BJ (cell line): ENCODE measurements around the gene VSIG8. TPM values are rescaled to one million over a fixed set of nuclear protein-coding genes. Genes with fewer than 3 reads are reported as not detected.

Experiments
- CTCF ChIA-PET: fragments of 350-600 bp; formaldehyde crosslinking; extraction: SDS; loops from one replicate; lab custom pipeline; 2021; ENCODE audit warnings: antibody characterized with exemption, inconsistent platforms; lab: Yijun Ruan, JAX
- POLR2A ChIA-PET: fragments of 300-600 bp; sonication (Branson Sonifier 250); formaldehyde crosslinking; extraction: SDS; loops from one replicate; lab custom pipeline; 2021; ENCODE audit warnings: antibody characterized with exemption; lab: Charles Lee
- DNase-seq: peaks from one replicate; pipeline ENCODE4 v3.0.0-alpha.2; 2011; ENCODE audit warnings: low read depth
- H3K27me3 ChIP-seq: 2 replicates; pipeline ENCODE4 v1.6.0; 2011; ENCODE audit warnings: low read length; ENCODE audit not compliant: control insufficient read depth, insufficient read depth
- H3K36me3 ChIP-seq: 2 replicates; pipeline ENCODE4 v1.5.1; 2011; ENCODE audit warnings: low read length; ENCODE audit not compliant: control insufficient read depth, insufficient read depth
- H3K4me3 ChIP-seq: 2 replicates; pipeline ENCODE4 v1.5.1; 2011; ENCODE audit warnings: low read depth, mild to moderate bottlenecking, control low read depth, low read length
- CTCF ChIP-seq: IDR thresholded peaks from 2 replicates; pipeline ENCODE4 v1.5.1; 2011; ENCODE audit warnings: low read depth, mild to moderate bottlenecking, control low read depth, inconsistent platforms, low read length, moderate library complexity; ENCODE audit not compliant: insufficient read depth
- polyA plus RNA-seq: library from polyadenylated mRNA; depleted of rRNA; stranded (reverse); fragments of >200 nt; gene quantifications from 2 replicates; pipeline ENCODE4 v1.2.3, GENCODE V29; 2011; rRNA removed
- small RNA-seq: library from RNA; depleted of rRNA; stranded (forward); fragments of <200 nt; gene quantifications from one replicate; pipeline ENCODE3, GENCODE V24; 2012; ENCODE audit warnings: low replicate concordance, low read depth; ENCODE audit not compliant: insufficient read length

VSIG8 gene
- polyA plus RNA-seq, 1 experiment = not detected

- CTCF ChIA-PET = interaction anchor here (1.0 to 18.1 kb wide), 4 partner anchors 21 to 203 kb away, joined by 3 to 590 read pairs (median 8); partner anchors contain the start of gene DUSP23
- no peaks in the 10 kb centered on the region; the same call in 1 of the 2 replicates for H3K27me3 ChIP-seq
- TF ChIP-seq CTCF = no peak
- no peaks in the 10 kb centered on the region for H3K36me3 ChIP-seq
- POLR2A ChIA-PET = no interaction called here
- DNase-seq = no peak
- H3K4me3 ChIP-seq = no peak overlapping the region
These were observed 57.5 kb downstream of the VSIG8 start for GRCh38 chr1:159804924-159805323.

Small RNA genes lying within 50 kb of the gene (small RNA-seq; reads per million reads assigned to genes)
- not detected for gene MIR4259
- 0.63 reads per million for gene RF00570

Other genes starting within 250 kb of the VSIG8 start
- not detected in 2 replicates for gene CRP, start 148.1 kb downstream of the VSIG8 start, polyA plus RNA-seq
- gene DUSP23, start 81.7 kb downstream of the VSIG8 start, polyA plus RNA-seq = 16.0 and 22.8 TPM in 2 replicates
- gene FCRL6, start 60.3 kb downstream of the VSIG8 start, polyA plus RNA-seq = not detected in 2 replicates
- gene SLAMF8, start 35.8 kb downstream of the VSIG8 start, polyA plus RNA-seq = 0.05 and 0.06 TPM in 2 replicates
- gene CFAP45, start 37.5 kb upstream of the VSIG8 start, polyA plus RNA-seq = 0.56 TPM in 2 replicates
- gene TAGLN2, start 62.9 kb upstream of the VSIG8 start, polyA plus RNA-seq = 628 and 745 TPM in 2 replicates
- not detected in 2 replicates for gene IGSF9, start 83.0 kb upstream of the VSIG8 start, polyA plus RNA-seq
- not detected in 2 replicates for gene SLAMF9, start 91.6 kb upstream of the VSIG8 start, polyA plus RNA-seq
- 3.5 and 4.8 TPM in 2 replicates for gene PIGM, start 169.3 kb upstream of the VSIG8 start, polyA plus RNA-seq
- not detected in 2 replicates for gene KCNJ10, start 207.5 kb upstream of the VSIG8 start, polyA plus RNA-seq
- gene KCNJ9, start 218.9 kb upstream of the VSIG8 start, polyA plus RNA-seq = not detected in 2 replicates
- gene IGSF8, start 236.0 kb upstream of the VSIG8 start, polyA plus RNA-seq = 17.4 and 29.7 TPM in 2 replicates